Vagina (tissue), 2 donors: ENCODE measurements around the gene LMAN2L. TPM values are rescaled to one million over a fixed set of nuclear protein-coding genes. Genes with fewer than 3 reads are reported as not detected.

Experiments used
- DNase-seq, 2 donors: peaks; one replicate each; pipeline ENCODE4 v3.0.0-alpha.2; 2017; ENCODE audit errors: extremely low spot score in 2 of 2
- H3K27ac ChIP-seq: fragments of 200-600 bp; sonication (generic); one replicate; pipeline ENCODE4 v1.5.1; 2019
- H3K27me3 ChIP-seq: fragments of 200-600 bp; sonication (generic); one replicate; pipeline ENCODE4 v1.5.1; 2019
- H3K36me3 ChIP-seq, 2 donors: fragments of 200-600 bp; sonication (generic); one replicate each; pipeline ENCODE4 v1.5.1; 2017 to 2019
- H3K4me1 ChIP-seq: fragments of 200-600 bp; sonication (generic); one replicate; pipeline ENCODE4 v1.5.1; 2019
- H3K4me3 ChIP-seq, 2 donors: fragments of 200-600 bp; sonication (generic); 1 replicate in 1 of 2; 2 replicates in 1 of 2; pipeline ENCODE4 v1.5.1; 2016 to 2019
- H3K9me3 ChIP-seq: fragments of 200-600 bp; sonication (generic); one replicate; pipeline ENCODE4 v1.5.1; 2019
- POLR2A ChIP-seq, 2 donors: fragments of 450-650 bp; IDR thresholded peaks; one replicate each; pipeline ENCODE4 v1.6.1; 2017; ENCODE audit warnings: antibody characterized with exemption in 2 of 2, mild to moderate bottlenecking in 2 of 2, moderate library complexity in 2 of 2
- POLR2AphosphoS5 ChIP-seq, 2 donors: sonication (generic); formaldehyde crosslinking; IDR thresholded peaks; one replicate each; pipeline ENCODE4 v1.9.0; 2017; ENCODE audit warnings: antibody characterized with exemption in 2 of 2, mild to moderate bottlenecking in 2 of 2, low read depth in 1 of 2; ENCODE audit not compliant: insufficient read depth in 1 of 2
- intact Hi-C: fragments of 100-400 bp; cut with DNase I; formaldehyde crosslinking; loops from one replicate; pipeline ENCODE4 v1.15.1; 2023
- total RNA-seq: library from RNA; depleted of rRNA; stranded (reverse); fragments of >200 nt; gene quantifications from one replicate; pipeline ENCODE4 v1.2.3, GENCODE V29; 2016
- TF ChIP-seq, protein P1 (sequence below), 3 experiments: fragments of 450-650 bp in 2 of 3; fragments of 200-600 bp in 1 of 3; sonication (generic) in 1 of 3; IDR thresholded peaks; one replicate each; pipeline ENCODE4 v1.5.1; 2017 to 2019; ENCODE audit warnings: antibody characterized with exemption in 3 of 3, mild to moderate bottlenecking in 2 of 3, moderate library complexity in 2 of 3

The LMAN2L gene
- total RNA-seq, 1 donor from 2014 or later, result 13.0 TPM

DNA sequence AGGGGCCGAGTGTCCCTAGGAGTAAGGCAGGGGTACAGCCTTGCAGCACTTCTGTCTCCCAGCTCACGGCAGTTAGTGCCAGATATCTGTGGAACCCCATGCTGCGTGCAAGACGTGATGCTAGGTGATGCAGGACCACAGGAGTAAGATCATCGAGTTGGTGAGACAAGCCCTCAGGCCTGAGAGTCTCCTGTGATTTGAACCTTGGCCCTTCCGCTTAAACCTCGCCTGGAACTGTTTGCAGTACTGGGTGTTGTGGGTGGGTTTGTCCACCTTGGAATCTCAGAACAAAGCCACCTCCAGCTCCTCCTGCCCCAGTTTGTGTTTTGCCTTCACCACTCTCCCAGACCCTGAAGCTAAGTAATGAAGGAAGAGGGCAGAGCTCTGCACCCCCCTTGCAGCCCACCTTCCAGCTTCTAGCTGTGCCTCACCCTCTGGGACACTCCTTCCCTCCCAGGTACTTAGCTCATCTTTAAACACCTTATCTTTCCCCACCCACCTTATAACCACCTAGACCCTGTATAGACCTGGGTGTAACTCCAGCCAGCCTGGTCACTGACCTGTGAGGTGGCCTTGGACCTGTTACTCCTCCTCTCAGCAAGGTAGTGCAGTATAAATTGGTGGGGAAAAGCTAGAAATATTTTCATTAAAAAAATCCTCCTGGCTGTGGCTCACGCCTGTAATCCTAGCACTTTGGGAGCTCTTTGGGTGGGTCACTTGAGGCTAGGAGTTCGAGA, 27.4 kb upstream of the LMAN2L start:
- H3K27ac ChIP-seq, result no peak overlapping the region
- H3K4me3 ChIP-seq, result no peak overlapping the region
- H3K36me3 ChIP-seq, result no peaks in the 10 kb centered on the region
- intact Hi-C loops, result loop anchor here (10.0 kb wide), 1 partner anchor 133 kb away; the partner anchor contains the start of gene KANSL3
- no peak for TF ChIP-seq POLR2AphosphoS5 (IDR thresholded peaks at IDR 0.05; ENCODE audit: insufficient read depth in 1 of 2, low read depth in 1 of 2)
- TF ChIP-seq POLR2A (IDR thresholded peaks at IDR 0.05), result no peak
- TF ChIP-seq, protein P1, sequence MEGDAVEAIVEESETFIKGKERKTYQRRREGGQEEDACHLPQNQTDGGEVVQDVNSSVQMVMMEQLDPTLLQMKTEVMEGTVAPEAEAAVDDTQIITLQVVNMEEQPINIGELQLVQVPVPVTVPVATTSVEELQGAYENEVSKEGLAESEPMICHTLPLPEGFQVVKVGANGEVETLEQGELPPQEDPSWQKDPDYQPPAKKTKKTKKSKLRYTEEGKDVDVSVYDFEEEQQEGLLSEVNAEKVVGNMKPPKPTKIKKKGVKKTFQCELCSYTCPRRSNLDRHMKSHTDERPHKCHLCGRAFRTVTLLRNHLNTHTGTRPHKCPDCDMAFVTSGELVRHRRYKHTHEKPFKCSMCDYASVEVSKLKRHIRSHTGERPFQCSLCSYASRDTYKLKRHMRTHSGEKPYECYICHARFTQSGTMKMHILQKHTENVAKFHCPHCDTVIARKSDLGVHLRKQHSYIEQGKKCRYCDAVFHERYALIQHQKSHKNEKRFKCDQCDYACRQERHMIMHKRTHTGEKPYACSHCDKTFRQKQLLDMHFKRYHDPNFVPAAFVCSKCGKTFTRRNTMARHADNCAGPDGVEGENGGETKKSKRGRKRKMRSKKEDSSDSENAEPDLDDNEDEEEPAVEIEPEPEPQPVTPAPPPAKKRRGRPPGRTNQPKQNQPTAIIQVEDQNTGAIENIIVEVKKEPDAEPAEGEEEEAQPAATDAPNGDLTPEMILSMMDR (IDR thresholded peaks at IDR 0.05), result no peak
- DNase-seq, result no peak
- H3K9me3 ChIP-seq, result no peaks in the 10 kb centered on the region
- H3K4me1 ChIP-seq, result peaks cover 57% of the 10 kb centered on the region
- no peaks in the 10 kb centered on the region for H3K27me3 ChIP-seq

GRCh38 chr2:96764253-96764637, 24.4 kb upstream of the LMAN2L start:
- no peaks in the 10 kb centered on the region for H3K9me3 ChIP-seq
- H3K27ac ChIP-seq, result peak overlapping the region; percentile 79
- TF ChIP-seq, protein P1 (IDR thresholded peaks at IDR 0.05), result no peak
- TF ChIP-seq POLR2AphosphoS5 (IDR thresholded peaks at IDR 0.05; ENCODE audit: insufficient read depth in 1 of 2, low read depth in 1 of 2) (no peak), POLR2A (IDR thresholded peaks at IDR 0.05) (no peak)
- peak overlapping the region; percentile 67 to 95 for H3K4me3 ChIP-seq
- DNase-seq, result no peak
- intact Hi-C loops, result loop anchor here (5.0 to 10.0 kb wide), 3 partner anchors 53 to 227 kb away; partner anchors contain the start of genes ARID5A, CNNM3 and KANSL3
- H3K4me1 ChIP-seq, result peaks cover 56% of the 10 kb centered on the region
- H3K27me3 ChIP-seq, result no peaks in the 10 kb centered on the region
- H3K36me3 ChIP-seq, result no peaks in the 10 kb centered on the region

- no peaks in the 10 kb centered on the region for H3K27me3 ChIP-seq
- peak overlapping the region; percentile 79 for H3K27ac ChIP-seq
- TF ChIP-seq, protein P1 (IDR thresholded peaks at IDR 0.05), result peak in 1 of 3 experiments; percentile 21
- TF ChIP-seq POLR2AphosphoS5 (IDR thresholded peaks at IDR 0.05; ENCODE audit: insufficient read depth in 1 of 2, low read depth in 1 of 2), result no peak
- H3K9me3 ChIP-seq, result no peaks in the 10 kb centered on the region
- intact Hi-C loops, result loop anchor here (5.0 to 10.0 kb wide), 3 partner anchors 54 to 226 kb away; partner anchors contain the start of genes ARID5A, CNNM3 and KANSL3
- peak overlapping the region; percentile 67 to 95 for H3K4me3 ChIP-seq
- peaks cover 57% of the 10 kb centered on the region for H3K4me1 ChIP-seq
- DNase-seq, result no peak
- H3K36me3 ChIP-seq, result no peaks in the 10 kb centered on the region
These were observed 23.8 kb upstream of the LMAN2L start for GRCh38 chr2:96763511-96764252.

GRCh38 chr2:96762529-96763311, 22.9 kb upstream of the LMAN2L start:
- no peaks in the 10 kb centered on the region for H3K27me3 ChIP-seq
- intact Hi-C loops, result loop anchor here (5.0 to 10.0 kb wide), 3 partner anchors 55 to 225 kb away; partner anchors contain the start of genes ARID5A, CNNM3 and KANSL3

More at GRCh38 chr2:96762529-96763311, 22.9 kb upstream of the LMAN2L start:
- peak overlapping the region; percentile 79 for H3K27ac ChIP-seq
- H3K9me3 ChIP-seq, result no peaks in the 10 kb centered on the region
- no peak for DNase-seq
- peak overlapping the region; percentile 67 to 95 for H3K4me3 ChIP-seq
- H3K4me1 ChIP-seq, result peaks cover 57% of the 10 kb centered on the region
- no peaks in the 10 kb centered on the region for H3K36me3 ChIP-seq
- TF ChIP-seq POLR2A (IDR thresholded peaks at IDR 0.05), result no peak
- no peak for TF ChIP-seq POLR2AphosphoS5 (IDR thresholded peaks at IDR 0.05; ENCODE audit: insufficient read depth in 1 of 2, low read depth in 1 of 2)
- TF ChIP-seq, protein P1 (IDR thresholded peaks at IDR 0.05), result no peak
